Choroid plexus epithelial cell (primary cell): ENCODE data around the gene NMNAT2.
A peak's percentile ranks its signal among the peaks of the same experiment; 100 is the strongest.

Experiments
- DNase-seq: peaks from one replicate; pipeline ENCODE4 v3.0.0-alpha.2; 2010; ENCODE audit warnings: low read depth
- H3K4me3 ChIP-seq: 2 replicates; pipeline ENCODE4 v1.5.1; 2011; ENCODE audit warnings: low read depth, mild to moderate bottlenecking, control low read depth, low read length, moderate library complexity
- TF ChIP-seq, protein P1 (sequence below): conservative IDR thresholded peaks from 2 replicates; pipeline ENCODE4 v1.5.1; 2011; ENCODE audit warnings: low read depth, mild to moderate bottlenecking, control low read depth, inconsistent platforms, low read length, moderate library complexity

Gene NMNAT2

DNA sequence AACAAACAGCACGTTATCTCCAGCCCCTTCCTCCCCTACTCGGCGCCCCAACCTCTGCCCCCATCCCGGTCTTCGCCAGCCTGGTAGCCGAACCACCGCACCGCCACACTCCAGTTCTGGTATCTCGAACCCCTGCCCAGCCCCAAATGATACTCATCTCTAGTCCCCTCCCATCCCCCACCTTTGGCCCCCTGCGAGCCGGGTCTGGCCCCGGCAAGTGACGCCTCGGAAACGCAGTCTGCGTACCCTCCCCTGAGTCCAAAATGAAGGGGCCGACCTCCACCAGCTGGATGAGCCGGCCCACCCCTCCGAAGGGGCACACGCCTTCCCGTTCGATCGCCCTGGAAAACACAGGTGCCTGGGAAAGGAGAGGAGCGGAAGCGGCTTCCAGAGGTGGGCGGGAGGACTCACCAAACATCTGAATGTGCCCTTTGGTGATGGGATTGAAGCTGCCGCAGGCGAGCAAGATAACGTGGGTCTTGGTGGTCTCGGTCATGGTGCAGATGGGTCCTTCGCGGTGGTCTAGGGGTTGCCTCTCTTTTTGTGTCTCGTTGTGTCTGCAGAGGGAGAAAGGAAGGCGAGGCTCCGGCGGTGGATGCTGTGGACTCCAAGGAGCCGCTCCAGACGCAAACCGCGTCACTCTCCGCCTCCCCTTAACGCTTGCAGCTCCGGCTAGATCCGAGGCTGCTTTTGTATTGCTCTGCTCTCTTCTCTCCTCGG is at the start of gene NMNAT2:
NMNAT2 (minus strand) TSS at position 609 of the 720 bp plus-strand sequence; CDS start at position 496, 113 bp downstream.
- peak; percentile 26 for DNase-seq
- peak within 1 kb of the TSS; percentile 32 for H3K4me3 ChIP-seq
- TF ChIP-seq, protein P1, sequence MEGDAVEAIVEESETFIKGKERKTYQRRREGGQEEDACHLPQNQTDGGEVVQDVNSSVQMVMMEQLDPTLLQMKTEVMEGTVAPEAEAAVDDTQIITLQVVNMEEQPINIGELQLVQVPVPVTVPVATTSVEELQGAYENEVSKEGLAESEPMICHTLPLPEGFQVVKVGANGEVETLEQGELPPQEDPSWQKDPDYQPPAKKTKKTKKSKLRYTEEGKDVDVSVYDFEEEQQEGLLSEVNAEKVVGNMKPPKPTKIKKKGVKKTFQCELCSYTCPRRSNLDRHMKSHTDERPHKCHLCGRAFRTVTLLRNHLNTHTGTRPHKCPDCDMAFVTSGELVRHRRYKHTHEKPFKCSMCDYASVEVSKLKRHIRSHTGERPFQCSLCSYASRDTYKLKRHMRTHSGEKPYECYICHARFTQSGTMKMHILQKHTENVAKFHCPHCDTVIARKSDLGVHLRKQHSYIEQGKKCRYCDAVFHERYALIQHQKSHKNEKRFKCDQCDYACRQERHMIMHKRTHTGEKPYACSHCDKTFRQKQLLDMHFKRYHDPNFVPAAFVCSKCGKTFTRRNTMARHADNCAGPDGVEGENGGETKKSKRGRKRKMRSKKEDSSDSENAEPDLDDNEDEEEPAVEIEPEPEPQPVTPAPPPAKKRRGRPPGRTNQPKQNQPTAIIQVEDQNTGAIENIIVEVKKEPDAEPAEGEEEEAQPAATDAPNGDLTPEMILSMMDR = no peak

DNA sequence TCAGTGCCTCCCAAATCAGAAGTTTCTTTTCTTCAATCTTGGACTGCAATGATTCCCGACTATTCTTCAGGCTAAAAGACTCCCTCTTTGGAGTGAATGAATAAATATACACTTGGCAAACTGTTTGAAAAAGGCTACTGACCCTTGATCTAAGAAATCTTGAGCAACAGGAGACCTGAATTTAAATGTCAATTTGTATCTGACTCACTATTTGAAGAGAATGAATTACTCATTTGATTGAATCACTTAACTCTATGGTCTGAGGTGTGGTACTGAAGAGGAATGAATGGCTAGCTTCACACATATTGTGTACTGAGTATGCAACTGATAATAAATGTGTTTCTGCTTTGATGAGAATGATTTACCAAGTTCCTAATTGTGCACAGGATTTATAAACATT is 49.5 kb upstream of the NMNAT2 start:
- TF ChIP-seq, protein P1 = no peak
- H3K4me3 ChIP-seq = no peak overlapping the region
- DNase-seq = peak; percentile 18

DNA sequence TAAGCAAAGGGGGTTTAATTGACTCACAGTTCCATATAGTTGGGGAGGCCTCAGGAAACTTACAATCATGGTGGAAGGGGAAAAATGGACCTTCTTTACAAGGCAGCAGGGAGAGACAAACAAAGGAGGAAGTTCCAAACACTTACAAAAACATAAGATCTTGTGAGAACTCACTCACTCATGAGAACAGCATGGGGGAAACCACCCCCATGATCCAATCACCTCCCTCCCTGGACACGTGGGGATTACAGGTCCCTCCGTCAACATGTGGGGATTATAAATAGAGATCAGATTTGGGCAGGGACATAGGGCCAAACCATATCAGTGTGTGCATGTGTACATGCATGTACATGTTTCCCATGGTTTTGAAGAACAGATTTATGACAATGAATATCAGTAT is 48.6 kb upstream of the NMNAT2 start:
- TF ChIP-seq, protein P1 = no peak
- no peak overlapping the region for H3K4me3 ChIP-seq
- DNase-seq = no peak

DNA sequence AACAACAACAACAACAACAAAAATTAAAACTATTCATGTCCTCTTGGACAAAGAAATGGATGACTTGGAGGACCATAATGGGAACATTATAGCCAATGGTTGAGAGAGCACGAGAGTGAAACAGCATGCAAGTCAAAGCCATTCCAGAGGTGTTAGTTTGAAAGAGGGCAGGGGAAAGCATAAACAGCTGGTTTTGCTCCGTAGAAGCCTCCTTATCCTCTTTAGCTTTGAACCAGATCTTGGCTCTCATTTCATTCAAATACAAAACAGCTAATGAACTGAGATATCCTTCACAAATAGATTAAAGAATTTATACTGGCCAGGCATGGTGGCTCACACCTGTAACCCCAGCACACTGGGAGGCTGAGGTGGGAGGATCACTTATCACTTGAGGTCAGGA is 45.4 kb upstream of the NMNAT2 start:
- TF ChIP-seq, protein P1 = no peak
- H3K4me3 ChIP-seq = no peak overlapping the region
- DNase-seq = no peak

DNA sequence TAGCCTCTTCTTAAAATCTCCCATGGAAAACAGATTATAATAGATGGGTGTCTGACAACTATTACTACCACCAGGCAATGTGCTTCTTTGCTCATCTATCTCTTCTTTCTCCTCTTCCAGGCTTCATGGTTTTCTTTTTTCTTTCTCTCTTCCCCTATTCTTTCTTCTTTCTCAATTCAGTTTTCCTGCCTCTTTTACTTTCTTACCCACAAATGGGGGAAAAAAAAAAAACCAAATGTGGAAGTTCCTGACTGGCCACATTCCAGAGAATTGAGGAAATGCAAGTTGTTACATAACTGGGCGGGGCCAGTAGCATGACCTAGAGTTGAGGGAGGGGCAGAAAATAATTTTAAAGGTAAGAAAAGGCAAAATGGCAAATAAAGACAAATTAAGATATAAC is 43.2 kb upstream of the NMNAT2 start:
- TF ChIP-seq, protein P1 = no peak
- DNase-seq = peak; percentile 17
- H3K4me3 ChIP-seq = no peak overlapping the region

DNA sequence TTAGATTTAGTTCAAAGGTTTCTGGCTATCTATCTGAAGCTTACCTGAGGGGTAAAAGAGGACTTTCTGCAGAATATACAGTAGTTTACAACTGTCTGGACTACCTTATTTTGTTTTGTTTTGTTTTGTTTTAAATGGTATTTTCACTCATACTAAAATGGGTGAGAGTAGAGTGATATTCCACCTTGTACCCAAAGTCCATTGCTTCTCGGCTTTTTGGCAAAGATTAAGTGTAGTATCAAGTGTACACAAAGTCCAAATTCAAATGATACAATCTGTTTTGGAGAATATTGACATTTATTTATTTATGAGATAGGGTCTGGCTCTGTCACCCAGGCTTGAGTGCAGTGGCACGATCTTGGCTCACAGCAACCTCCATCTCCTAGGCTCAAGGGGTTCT is 42.4 kb upstream of the NMNAT2 start:
- TF ChIP-seq, protein P1 = no peak
- DNase-seq = no peak
- H3K4me3 ChIP-seq = no peak overlapping the region

DNA sequence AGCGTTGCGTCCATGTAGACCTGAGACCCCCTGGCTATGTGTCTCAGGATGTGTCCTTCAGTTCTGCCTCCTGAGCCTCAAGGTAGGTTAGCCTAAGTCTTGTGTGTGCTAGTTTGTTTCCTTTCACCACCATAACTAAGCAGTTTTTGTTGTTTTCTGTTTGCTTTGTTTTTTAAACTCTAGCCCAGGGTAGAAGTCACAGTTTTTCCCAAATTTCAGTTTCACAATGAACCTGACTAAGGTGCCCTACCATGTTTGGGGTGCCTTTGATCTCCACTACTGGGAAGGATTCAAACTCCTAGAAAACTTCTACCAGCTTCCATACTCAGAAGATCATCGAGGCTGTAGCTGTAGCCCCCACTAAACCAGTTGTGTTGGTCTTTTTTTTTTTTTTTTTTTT is 39.3 kb upstream of the NMNAT2 start:
- DNase-seq = no peak
- TF ChIP-seq, protein P1 = no peak
- H3K4me3 ChIP-seq = no peak overlapping the region
